GM21717 (cell line): ENCODE data around the gene ACE2.

Experiments
- ATAC-seq: cut with Tn5 transposase; IDR thresholded peaks from one replicate; pipeline ENCODE4 v1.9.1; 2021; ENCODE audit warnings: mild to moderate bottlenecking, moderate library complexity; ENCODE audit not compliant: unreplicated experiment

Gene ACE2

GRCh38 chrX:15515931-15516330 is 84.8 kb downstream of the ACE2 start:
- ATAC-seq, result no peak

GRCh38 chrX:15514279-15514678 is 86.5 kb downstream of the ACE2 start:
- no peak for ATAC-seq

- no peak for ATAC-seq
These were observed 88.3 kb downstream of the ACE2 start for GRCh38 chrX:15512401-15512965.

- ATAC-seq, result no peak
These were observed 89.2 kb downstream of the ACE2 start for GRCh38 chrX:15511563-15511962.
